ENCODE data around the gene SLC2A11.
"Not testable (repeated sequence)": the region's sequence is repeated elsewhere in the genome, so short reads cannot be mapped to it uniquely, and the experiment has no call there.

Gene SLC2A11

GRCh38 chr22:23847991-23848864 lies 9.4 kb upstream of the SLC2A11 start:
- DNase-seq: no peak

- peak; percentile 88 for DNase-seq
Measured at GRCh38 chr22:23849009-23850006, 8.4 kb upstream of the SLC2A11 start.

GRCh38 chr22:23850136-23850611 lies 7.5 kb upstream of the SLC2A11 start:
- DNase-seq: no peak

GRCh38 chr22:23856721-23857605 lies 712 bp upstream of the SLC2A11 start:
- DNase-seq: no peak

- DNase-seq: no peak
Measured at GRCh38 chr22:23858484-23858815, 775 bp downstream of the SLC2A11 start.

GRCh38 chr22:23859201-23859600 lies 1.5 kb downstream of the SLC2A11 start:
- DNase-seq: no peak

GRCh38 chr22:23860187-23860586 lies 2.5 kb downstream of the SLC2A11 start:
- DNase-seq: not testable (repeated sequence)

- DNase-seq: no peak
Measured at GRCh38 chr22:23862103-23862502, 4.4 kb downstream of the SLC2A11 start.

- DNase-seq: not testable (repeated sequence)
Measured at GRCh38 chr22:23864499-23865154, 7.0 kb downstream of the SLC2A11 start.

- no peak for DNase-seq
Measured at GRCh38 chr22:23868580-23868979, 10.9 kb downstream of the SLC2A11 start.

- DNase-seq: no peak
Measured at GRCh38 chr22:23874871-23875270, 17.2 kb downstream of the SLC2A11 start.

GRCh38 chr22:23875801-23876200 lies 18.1 kb downstream of the SLC2A11 start:
- DNase-seq: no peak

- DNase-seq: no peak
Measured at GRCh38 chr22:23877566-23877965, 19.9 kb downstream of the SLC2A11 start.

GRCh38 chr22:23878219-23878618 lies 20.5 kb downstream of the SLC2A11 start:
- DNase-seq: no peak

- no peak for DNase-seq
Measured at GRCh38 chr22:23882370-23882769, 24.7 kb downstream of the SLC2A11 start.

GRCh38 chr22:23883658-23884057 lies 26.0 kb downstream of the SLC2A11 start:
- DNase-seq: no peak

GRCh38 chr22:23884140-23884539 lies 26.5 kb downstream of the SLC2A11 start:
- DNase-seq: no peak

GRCh38 chr22:23888615-23889401 lies 31.1 kb downstream of the SLC2A11 start:
- no peak for DNase-seq

GRCh38 chr22:23889620-23890019 lies 31.9 kb downstream of the SLC2A11 start:
- DNase-seq: no peak

- no peak for DNase-seq
Measured at GRCh38 chr22:23891726-23892125, 34.1 kb downstream of the SLC2A11 start.

GRCh38 chr22:23892130-23892529 lies 34.5 kb downstream of the SLC2A11 start:
- no peak for DNase-seq
